Thyroid gland (tissue), 4 donors: ENCODE results near the gene CLMN. TPM values are rescaled to one million over a fixed set of nuclear protein-coding genes. Genes with fewer than 3 reads are reported as not detected.

Source experiments
- DNase-seq, 2 donors: peaks; one replicate each; pipeline ENCODE4 v3.0.0-alpha.2; 2019
- H3K27ac ChIP-seq, 3 donors: fragments of 200-600 bp; sonication (generic); 1 replicate in 2 of 3; 2 replicates in 1 of 3; pipeline ENCODE4 v1.5.1; 2016 to 2019; ENCODE audit warnings: mild to moderate bottlenecking in 1 of 3, moderate library complexity in 1 of 3
- H3K27me3 ChIP-seq: fragments of 200-600 bp; sonication (generic); one replicate; pipeline ENCODE4 v1.5.1; 2019
- H3K36me3 ChIP-seq, 2 donors: fragments of 200-600 bp; sonication (generic); one replicate each; pipeline ENCODE4 v1.5.1; 2016 to 2019
- H3K4me1 ChIP-seq, 2 donors: fragments of 200-600 bp; sonication (generic); one replicate each; pipeline ENCODE4 v1.5.1; 2017 to 2019
- H3K4me3 ChIP-seq, 3 donors: fragments of 200-600 bp; sonication (generic); replicated peaks in 1 of 3; 1 replicate in 2 of 3; 2 replicates in 1 of 3; pipeline ENCODE4 v1.5.1; 2016; ENCODE audit warnings: mild to moderate bottlenecking in 1 of 3
- H3K9me3 ChIP-seq: fragments of 200-600 bp; sonication (generic); one replicate; pipeline ENCODE4 v1.5.1; 2017
- CTCF ChIP-seq, 6 experiments: fragments of 200-600 bp in 3 of 6; fragments of 450-650 bp in 3 of 6; sonication (generic) in 3 of 6; IDR thresholded peaks; one replicate each; pipeline ENCODE4 v1.5.1; 2016 to 2019; ENCODE audit warnings: antibody characterized with exemption in 6 of 6, mild to moderate bottlenecking in 2 of 6, inconsistent platforms in 1 of 6, moderate library complexity in 1 of 6
- POLR2A ChIP-seq, 2 donors: fragments of 450-650 bp; IDR thresholded peaks; one replicate each; pipeline ENCODE4 v1.6.1; 2017; ENCODE audit warnings: antibody characterized with exemption in 2 of 2, mild to moderate bottlenecking in 2 of 2, moderate library complexity in 1 of 2
- WGBS, 2 donors: methylation state at CpG; one replicate each; pipeline ENCODE4 v1.1.5; 2017; 5-methylcytosine and 5-hydroxymethylcytosine counted together
- intact Hi-C: fragments of 100-400 bp; cut with DNase I; formaldehyde crosslinking; loops from one replicate; pipeline ENCODE4 v1.15.1; 2023
- total RNA-seq, 4 donors: library from RNA; depleted of rRNA; stranded (reverse); fragments of >200 nt; gene quantifications; one replicate each; pipeline ENCODE4 v1.2.3, GENCODE V29; 2016

Gene CLMN
- total RNA-seq, 4 donors from 2014 or later = 15.3 to 29.9 (median 17.8) TPM

GRCh38 chr14:95197551-95197950 lies 122.2 kb downstream of the CLMN start:
- Histone ChIP-seq H3K4me1 (peaks cover 26 to 38% of the 10 kb centered on the region in 2 donors), H3K4me3 (no peak overlapping the region), H3K27me3 (no peaks in the 10 kb centered on the region), H3K36me3 (no peaks in the 10 kb centered on the region), H3K27ac (peak overlapping the region in 2 of 3 donors; percentile 15 to 52), H3K9me3 (no peaks in the 10 kb centered on the region)
- intact Hi-C loops = no loop called here
- DNase-seq = peak; percentile 64 to 68
- WGBS, 2 donors = 44% methylated on average over 8 of the region's 8 CpGs
- TF ChIP-seq CTCF (IDR thresholded peaks at IDR 0.05) (no peak), POLR2A (IDR thresholded peaks at IDR 0.05) (no peak)

- H3K36me3 ChIP-seq = no peaks in the 10 kb centered on the region
- no peaks in the 10 kb centered on the region for H3K9me3 ChIP-seq
- peaks cover 26 to 38% of the 10 kb centered on the region in 2 donors for H3K4me1 ChIP-seq
- intact Hi-C loops = no loop called here
- no peak overlapping the region for H3K4me3 ChIP-seq
- WGBS, 2 donors = 91 to 95% methylated on average over 2 of the region's 2 CpGs
- H3K27ac ChIP-seq = peak overlapping the region in 2 of 3 donors; percentile 15 to 52
- no peak for TF ChIP-seq CTCF (IDR thresholded peaks at IDR 0.05)
- no peak for TF ChIP-seq POLR2A (IDR thresholded peaks at IDR 0.05)
- DNase-seq = no peak
- H3K27me3 ChIP-seq = no peaks in the 10 kb centered on the region
Observed at GRCh38 chr14:95196826-95197545, 122.7 kb downstream of the CLMN start.

GRCh38 chr14:95196268-95196667 lies 123.4 kb downstream of the CLMN start:
- Histone ChIP-seq H3K4me1 (peaks cover 24 to 37% of the 10 kb centered on the region in 2 donors), H3K9me3 (no peaks in the 10 kb centered on the region), H3K4me3 (no peak overlapping the region), H3K27me3 (no peaks in the 10 kb centered on the region), H3K27ac (no peak overlapping the region), H3K36me3 (no peaks in the 10 kb centered on the region)
- intact Hi-C loops = no loop called here
- no peak for DNase-seq
- 70 to 76% methylated on average over 5 of the region's 5 CpGs for WGBS, 2 donors
- no peak for TF ChIP-seq CTCF (IDR thresholded peaks at IDR 0.05)
- TF ChIP-seq POLR2A (IDR thresholded peaks at IDR 0.05) = no peak

- TF ChIP-seq CTCF (IDR thresholded peaks at IDR 0.05) = no peak
- TF ChIP-seq POLR2A (IDR thresholded peaks at IDR 0.05) = no peak
- intact Hi-C loops = no loop called here
Observed at GRCh38 chr14:95195031-95195430, 124.7 kb downstream of the CLMN start.

GRCh38 chr14:95193081-95193480 lies 126.6 kb downstream of the CLMN start:
- WGBS, 2 donors = 80% methylated on average over 6 of the region's 6 CpGs
- TF ChIP-seq POLR2A (IDR thresholded peaks at IDR 0.05) (no peak), CTCF (IDR thresholded peaks at IDR 0.05) (no peak)

More at GRCh38 chr14:95195031-95195430, 124.7 kb downstream of the CLMN start:
- DNase-seq = no peak
- Histone ChIP-seq H3K4me3 (no peak overlapping the region), H3K36me3 (no peaks in the 10 kb centered on the region), H3K27me3 (no peaks in the 10 kb centered on the region), H3K27ac (no peak overlapping the region), H3K4me1 (peaks cover 27 to 40% of the 10 kb centered on the region in 2 donors), H3K9me3 (no peaks in the 10 kb centered on the region)
- 90 to 92% methylated on average over 5 to 6 of the region's 6 CpGs for WGBS, 2 donors

More at GRCh38 chr14:95193081-95193480, 126.6 kb downstream of the CLMN start:
- Histone ChIP-seq H3K9me3 (no peaks in the 10 kb centered on the region), H3K4me1 (peaks cover 36 to 39% of the 10 kb centered on the region in 2 donors), H3K27me3 (no peaks in the 10 kb centered on the region), H3K27ac (no peak overlapping the region), H3K4me3 (no peak overlapping the region), H3K36me3 (no peaks in the 10 kb centered on the region)
- intact Hi-C loops = no loop called here
- DNase-seq = no peak
